HEK293 (cell line): ENCODE data around the gene AGTR1.

Source experiments
- CTCF ChIA-PET: fragments of 350-600 bp; formaldehyde crosslinking; extraction: SDS; loops from one replicate; lab custom pipeline; 2021; ENCODE audit warnings: antibody characterized with exemption; lab: Yijun Ruan, JAX
- POLR2A ChIA-PET: fragments of 300-600 bp; formaldehyde crosslinking; extraction: SDS; loops from one replicate; lab custom pipeline; 2020; ENCODE audit warnings: antibody characterized with exemption, inconsistent platforms; lab: Yijun Ruan, JAX
- H3K27ac ChIP-seq: fragments of 200-500 bp; sonication (Bioruptor generic); 2 replicates; pipeline ENCODE4 v1.5.1; 2014; ENCODE audit warnings: low read depth, low read length, control low read depth, inconsistent platforms; ENCODE audit errors: extremely low read depth
- H3K36me3 ChIP-seq, 2 experiments: fragments of 200-500 bp in 1 of 2; sonication (Bioruptor generic) in 1 of 2; 1 replicate in 1 of 2; 2 replicates in 1 of 2; pipeline ENCODE4 v1.5.1; 2014 to 2017; ENCODE audit warnings: inconsistent platforms in 2 of 2, low read length in 2 of 2; ENCODE audit not compliant: control insufficient read depth in 2 of 2, insufficient read depth in 1 of 2
- H3K4me1 ChIP-seq: fragments of 200-500 bp; sonication (Bioruptor generic); 2 replicates; pipeline ENCODE4 v1.5.1; 2014; ENCODE audit warnings: mild to moderate bottlenecking, low read length, inconsistent platforms; ENCODE audit not compliant: control insufficient read depth, insufficient read depth
- H3K4me3 ChIP-seq: 2 replicates; pipeline ENCODE4 v1.5.1; 2011; ENCODE audit warnings: low read depth, mild to moderate bottlenecking, control low read depth, low read length, moderate library complexity
- H3K9me3 ChIP-seq: fragments of 200-500 bp; sonication (Bioruptor generic); 2 replicates; pipeline ENCODE4 v1.5.1; 2014; ENCODE audit warnings: low read depth, low read length, inconsistent platforms; ENCODE audit not compliant: control insufficient read depth, insufficient read depth
- OVOL3 ChIP-seq: fragments of 450-650 bp; formaldehyde crosslinking; IDR thresholded peaks from 2 replicates; pipeline ENCODE4 v1.5.1; 2016; ENCODE audit warnings: missing biosample characterization, missing genetic modification characterization
- TCF7L2 ChIP-seq: IDR thresholded peaks from 2 replicates; pipeline ENCODE4 v1.6.1; 2011; ENCODE audit warnings: low read depth, mild to moderate bottlenecking, inconsistent platforms, low read length, moderate library complexity, borderline replicate concordance
- ZBTB17 ChIP-seq: fragments of 450-650 bp; formaldehyde crosslinking; IDR thresholded peaks from 2 replicates; pipeline ENCODE4 v1.5.1; 2016; ENCODE audit warnings: missing biosample characterization, missing genetic modification characterization
- ZNF223 ChIP-seq: fragments of 450-650 bp; formaldehyde crosslinking; IDR thresholded peaks from 2 replicates; pipeline ENCODE4 v1.5.1; 2016; ENCODE audit warnings: missing biosample characterization, missing genetic modification characterization
- ZNF37A ChIP-seq: fragments of 450-650 bp; IDR thresholded peaks from 2 replicates; pipeline ENCODE4 v1.5.1; 2018; ENCODE audit warnings: missing biosample characterization, missing genetic modification characterization
- ZNF394 ChIP-seq: fragments of 450-650 bp; formaldehyde crosslinking; IDR thresholded peaks from 2 replicates; pipeline ENCODE4 v1.5.1; 2016; ENCODE audit warnings: missing biosample characterization, missing genetic modification characterization, mild to moderate bottlenecking, moderate library complexity, borderline replicate concordance
- ZNF48 ChIP-seq: fragments of 450-650 bp; formaldehyde crosslinking; IDR thresholded peaks from 2 replicates; pipeline ENCODE4 v1.5.1; 2016; ENCODE audit warnings: missing biosample characterization, missing genetic modification characterization
- ZNF585B ChIP-seq: fragments of 450-650 bp; formaldehyde crosslinking; IDR thresholded peaks from 2 replicates; pipeline ENCODE4 v1.5.1; 2016; ENCODE audit warnings: missing biosample characterization, missing genetic modification characterization
- ZNF624 ChIP-seq: fragments of 450-650 bp; formaldehyde crosslinking; IDR thresholded peaks from 2 replicates; pipeline ENCODE4 v1.5.1; 2017; ENCODE audit warnings: missing biosample characterization, missing genetic modification characterization
- ZNF664 ChIP-seq: fragments of 450-650 bp; formaldehyde crosslinking; IDR thresholded peaks from 2 replicates; pipeline ENCODE4 v1.5.1; 2016; ENCODE audit warnings: missing biosample characterization, missing genetic modification characterization
- ZNF670 ChIP-seq: fragments of 450-650 bp; formaldehyde crosslinking; IDR thresholded peaks from 2 replicates; pipeline ENCODE4 v1.5.1; 2016; ENCODE audit warnings: missing biosample characterization, missing genetic modification characterization, low read depth
- ZNF777 ChIP-seq: fragments of 450-650 bp; formaldehyde crosslinking; IDR thresholded peaks from 2 replicates; pipeline ENCODE4 v1.5.1; 2017; ENCODE audit warnings: missing biosample characterization, missing genetic modification characterization, borderline replicate concordance
- ZNF837 ChIP-seq: fragments of 450-650 bp; formaldehyde crosslinking; IDR thresholded peaks from 2 replicates; pipeline ENCODE4 v1.5.1; 2016; ENCODE audit warnings: missing biosample characterization, missing genetic modification characterization
- TF ChIP-seq, protein P1 (sequence below): fragments of 450-650 bp; formaldehyde crosslinking; IDR thresholded peaks from 2 replicates; pipeline ENCODE4 v1.5.1; 2016; ENCODE audit warnings: missing biosample characterization, missing genetic modification characterization
- TF ChIP-seq, protein P2 (sequence below): fragments of 450-650 bp; formaldehyde crosslinking; IDR thresholded peaks from 2 replicates; pipeline ENCODE4; 2016; ENCODE audit warnings: missing biosample characterization, missing genetic modification characterization
- TF ChIP-seq, protein P3 (sequence below): fragments of 450-650 bp; formaldehyde crosslinking; IDR thresholded peaks from 2 replicates; pipeline ENCODE4 v1.5.1; 2017; ENCODE audit warnings: missing biosample characterization, missing genetic modification characterization

The AGTR1 gene

DNA sequence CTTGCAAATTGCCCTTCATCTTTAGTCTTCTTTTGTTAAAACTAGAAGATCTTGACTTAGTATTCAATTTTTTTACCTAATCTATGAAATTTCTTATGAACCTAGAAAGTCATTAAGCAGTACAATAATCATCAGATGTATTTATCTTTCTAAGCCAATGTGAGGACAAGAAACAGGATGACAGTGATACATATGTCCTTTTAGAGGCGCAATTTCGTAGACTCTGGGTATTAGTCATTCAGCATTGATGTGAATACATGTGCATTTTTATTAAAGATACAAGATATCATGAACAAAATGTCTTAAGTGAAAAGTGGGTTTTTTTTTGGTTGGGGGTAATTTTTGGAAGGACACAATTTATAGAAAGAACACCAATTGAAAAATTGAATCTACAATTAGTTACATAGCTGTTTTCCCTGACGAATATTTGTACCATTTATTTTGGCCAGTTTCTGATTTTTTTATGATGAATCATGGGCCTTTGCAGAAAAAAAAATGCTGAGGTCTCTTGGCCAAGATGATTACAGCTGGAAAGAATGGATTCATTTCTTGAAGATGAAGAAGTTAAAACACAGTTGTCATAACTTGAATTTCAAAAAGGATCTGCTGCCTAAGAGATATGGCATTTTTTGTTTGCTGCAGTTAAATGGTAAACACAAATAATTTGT is 48.9 kb upstream of the AGTR1 start (continued):
- no peak for TF ChIP-seq ZNF664 (tag by site-specific recombination)
- no peak for TF ChIP-seq ZNF394 (tag by site-specific recombination)
- TF ChIP-seq, protein P1, sequence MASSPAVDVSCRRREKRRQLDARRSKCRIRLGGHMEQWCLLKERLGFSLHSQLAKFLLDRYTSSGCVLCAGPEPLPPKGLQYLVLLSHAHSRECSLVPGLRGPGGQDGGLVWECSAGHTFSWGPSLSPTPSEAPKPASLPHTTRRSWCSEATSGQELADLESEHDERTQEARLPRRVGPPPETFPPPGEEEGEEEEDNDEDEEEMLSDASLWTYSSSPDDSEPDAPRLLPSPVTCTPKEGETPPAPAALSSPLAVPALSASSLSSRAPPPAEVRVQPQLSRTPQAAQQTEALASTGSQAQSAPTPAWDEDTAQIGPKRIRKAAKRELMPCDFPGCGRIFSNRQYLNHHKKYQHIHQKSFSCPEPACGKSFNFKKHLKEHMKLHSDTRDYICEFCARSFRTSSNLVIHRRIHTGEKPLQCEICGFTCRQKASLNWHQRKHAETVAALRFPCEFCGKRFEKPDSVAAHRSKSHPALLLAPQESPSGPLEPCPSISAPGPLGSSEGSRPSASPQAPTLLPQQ (tag by site-specific recombination), result no peak
- no peak for TF ChIP-seq ZNF777

DNA sequence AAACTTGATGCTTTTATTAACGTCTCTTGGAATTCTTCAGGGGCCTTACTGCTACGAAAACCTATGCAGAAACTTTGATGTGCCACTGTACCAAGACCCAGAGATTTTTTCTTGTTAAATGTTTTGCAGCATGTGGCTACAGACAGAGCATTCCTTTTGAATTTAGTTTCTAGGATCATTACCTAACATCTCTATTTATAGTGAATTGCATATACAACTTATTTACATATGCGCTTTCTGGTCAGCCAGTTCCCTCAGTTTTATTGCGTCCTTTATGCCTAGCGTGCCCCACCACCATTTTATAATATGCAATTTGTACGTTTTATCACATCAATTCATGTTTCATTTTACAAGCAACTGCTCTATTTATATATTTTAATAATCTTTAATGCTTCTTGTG is 46.2 kb upstream of the AGTR1 start:
- ChIA-PET POLR2A (no interaction called here), CTCF (no interaction called here)
- Histone ChIP-seq H3K4me1 (no peaks in the 10 kb centered on the region), H3K4me3 (no peak overlapping the region), H3K27ac (no peak overlapping the region), H3K9me3 (no peaks in the 10 kb centered on the region), H3K36me3 (no peaks in the 10 kb centered on the region)
- TF ChIP-seq ZNF223 (tag by site-specific recombination) (no peak), ZNF48 (no peak), OVOL3 (tag by site-specific recombination) (no peak)
- TF ChIP-seq, protein P1 (tag by site-specific recombination), result no peak
- TF ChIP-seq, protein P2, sequence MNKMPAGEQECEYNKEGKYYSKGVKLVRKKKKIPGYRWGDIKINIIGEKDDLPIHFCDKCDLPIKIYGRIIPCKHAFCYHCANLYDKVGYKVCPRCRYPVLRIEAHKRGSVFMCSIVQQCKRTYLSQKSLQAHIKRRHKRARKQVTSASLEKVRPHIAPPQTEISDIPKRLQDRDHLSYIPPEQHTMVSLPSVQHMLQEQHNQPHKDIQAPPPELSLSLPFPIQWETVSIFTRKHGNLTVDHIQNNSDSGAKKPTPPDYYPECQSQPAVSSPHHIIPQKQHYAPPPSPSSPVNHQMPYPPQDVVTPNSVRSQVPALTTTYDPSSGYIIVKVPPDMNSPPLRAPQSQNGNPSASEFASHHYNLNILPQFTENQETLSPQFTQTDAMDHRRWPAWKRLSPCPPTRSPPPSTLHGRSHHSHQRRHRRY (tag by site-specific recombination), result no peak

DNA sequence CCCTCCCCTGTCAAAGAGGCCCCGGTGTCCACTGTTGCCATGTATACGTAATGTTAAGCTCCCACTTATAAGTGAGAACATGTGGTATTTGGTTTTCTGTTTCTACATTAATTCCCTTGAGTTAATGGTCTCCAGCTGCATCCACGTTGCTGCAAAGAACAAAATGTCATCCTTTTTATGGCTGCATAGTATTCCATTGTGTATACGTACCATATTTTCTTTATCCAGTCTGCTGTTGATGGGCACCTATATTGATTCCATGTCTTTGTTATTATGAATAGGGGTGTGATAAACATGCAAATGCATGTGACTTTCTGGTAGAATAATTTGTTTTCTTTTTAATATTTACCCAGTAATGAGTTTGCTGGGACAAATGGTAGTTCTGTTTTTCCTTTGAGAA is 43.3 kb upstream of the AGTR1 start:
- no peak for TF ChIP-seq ZNF670 (tag by site-specific recombination)
- no peak for TF ChIP-seq ZNF37A
- no peak for TF ChIP-seq ZNF624 (tag by site-specific recombination)
- TF ChIP-seq OVOL3 (tag by site-specific recombination), result no peak
- TF ChIP-seq ZNF585B (tag by site-specific recombination), result no peak
- no peak for TF ChIP-seq ZNF837 (tag by site-specific recombination)
- no peak for TF ChIP-seq TCF7L2
- no peak for TF ChIP-seq ZBTB17 (tag by site-specific recombination)
- TF ChIP-seq, protein P3, sequence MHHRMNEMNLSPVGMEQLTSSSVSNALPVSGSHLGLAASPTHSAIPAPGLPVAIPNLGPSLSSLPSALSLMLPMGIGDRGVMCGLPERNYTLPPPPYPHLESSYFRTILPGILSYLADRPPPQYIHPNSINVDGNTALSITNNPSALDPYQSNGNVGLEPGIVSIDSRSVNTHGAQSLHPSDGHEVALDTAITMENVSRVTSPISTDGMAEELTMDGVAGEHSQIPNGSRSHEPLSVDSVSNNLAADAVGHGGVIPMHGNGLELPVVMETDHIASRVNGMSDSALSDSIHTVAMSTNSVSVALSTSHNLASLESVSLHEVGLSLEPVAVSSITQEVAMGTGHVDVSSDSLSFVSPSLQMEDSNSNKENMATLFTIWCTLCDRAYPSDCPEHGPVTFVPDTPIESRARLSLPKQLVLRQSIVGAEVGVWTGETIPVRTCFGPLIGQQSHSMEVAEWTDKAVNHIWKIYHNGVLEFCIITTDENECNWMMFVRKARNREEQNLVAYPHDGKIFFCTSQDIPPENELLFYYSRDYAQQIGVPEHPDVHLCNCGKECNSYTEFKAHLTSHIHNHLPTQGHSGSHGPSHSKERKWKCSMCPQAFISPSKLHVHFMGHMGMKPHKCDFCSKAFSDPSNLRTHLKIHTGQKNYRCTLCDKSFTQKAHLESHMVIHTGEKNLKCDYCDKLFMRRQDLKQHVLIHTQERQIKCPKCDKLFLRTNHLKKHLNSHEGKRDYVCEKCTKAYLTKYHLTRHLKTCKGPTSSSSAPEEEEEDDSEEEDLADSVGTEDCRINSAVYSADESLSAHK (tag by site-specific recombination), result no peak
- Histone ChIP-seq H3K27ac (no peak overlapping the region), H3K4me1 (no peaks in the 10 kb centered on the region), H3K4me3 (no peak overlapping the region), H3K9me3 (no peaks in the 10 kb centered on the region), H3K36me3 (no peaks in the 10 kb centered on the region)
- ChIA-PET CTCF (no interaction called here), POLR2A (no interaction called here)
